ENCODE data around the gene UBE2I. TPM values are rescaled to one million over a fixed set of nuclear protein-coding genes. Genes with fewer than 3 reads are reported as not detected.

The UBE2I gene
- total and polyA plus RNA-seq, 2 of the 4 experiments (the other 2 are of a cell fraction), result 30.8 to 140 TPM

DNA sequence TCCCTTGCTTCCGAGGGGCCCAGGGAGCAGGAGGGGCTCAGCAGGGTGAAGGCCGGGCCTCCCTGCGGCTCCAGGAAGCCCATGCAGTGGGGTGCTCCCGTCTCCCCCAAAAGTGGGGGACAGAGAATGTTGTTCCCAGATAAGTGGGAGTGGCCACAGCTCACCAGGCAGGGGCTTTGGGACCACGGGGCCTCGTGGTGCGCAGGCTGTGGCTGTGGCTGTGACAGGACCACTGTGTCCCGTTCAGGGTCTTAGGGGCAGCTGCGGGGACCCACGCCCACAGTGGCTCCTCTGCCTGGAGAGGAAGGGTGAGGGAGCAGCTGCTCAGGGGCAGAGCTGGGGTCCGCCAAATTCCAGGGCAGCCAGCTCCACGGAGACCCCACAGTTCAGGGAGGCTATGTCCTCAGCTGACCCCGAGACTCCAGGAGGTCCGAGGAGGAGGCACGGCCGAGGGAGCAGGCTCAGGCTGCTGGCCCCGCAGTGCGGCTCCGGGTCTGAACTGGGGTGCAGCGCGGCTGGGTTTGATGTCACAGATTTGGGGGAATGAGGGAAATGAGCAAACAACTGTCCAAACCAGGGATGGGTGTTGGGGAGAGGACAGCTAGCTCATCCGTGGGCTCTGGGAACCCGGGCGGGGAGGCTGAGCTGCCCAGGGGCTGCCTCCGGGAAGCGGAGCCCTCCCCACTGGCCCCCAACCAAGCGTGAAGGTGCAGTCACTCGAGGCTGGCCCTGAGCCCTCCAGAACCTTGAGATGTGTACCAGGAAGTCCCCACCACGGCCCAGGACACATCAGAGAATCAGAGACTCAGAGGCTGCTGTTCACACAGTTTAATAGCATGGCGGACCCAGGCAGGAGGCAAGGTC lies 30.1 kb upstream of the UBE2I start:
- peaks cover 2% of the 10 kb centered on the region; the same call in 1 of the 2 replicates for H3K9me3 ChIP-seq (ENCODE audit: control insufficient read depth, insufficient read depth, low read length)
- H3K18ac ChIP-seq (ENCODE audit: low read depth, low read length), result no peak overlapping the region
- dilution Hi-C loops (cut with HindIII; ENCODE audit: low sequenced_read_pairs, unreplicated experiment), result no loop called here
- no peak overlapping the region for H2AK9ac ChIP-seq (replicated peaks; ENCODE audit: low read depth, low read length, poor library complexity)
- H4K91ac ChIP-seq (ENCODE audit: insufficient read depth, low read depth, low read length), result no peak overlapping the region
- H3K56ac ChIP-seq (ENCODE audit: extremely low read depth, insufficient read depth, low read length), result no peak overlapping the region
- no peaks in the 10 kb centered on the region for H3K9me1 ChIP-seq (ENCODE audit: insufficient read depth, low read length)
- no peak overlapping the region for H2AFZ ChIP-seq (replicated peaks; ENCODE audit: low read length, poor library complexity)
- no peaks in the 10 kb centered on the region for H3K79me1 ChIP-seq (ENCODE audit: low read depth in 1 of 2, low read length in 2 of 2)
- peaks cover 65% of the 10 kb centered on the region for H3K27me3 ChIP-seq (ENCODE audit: control insufficient read depth, insufficient read depth, low read length)
- no peak overlapping the region for H3K14ac ChIP-seq (replicated peaks; ENCODE audit: low read depth, low read length)
- H3K4me3 ChIP-seq (ENCODE audit: insufficient read depth, low read depth, low read length), result no peak overlapping the region
- intact Hi-C loops (cut with micrococcal nuclease), result no loop called here
- no peak overlapping the region for H4K5ac ChIP-seq (ENCODE audit: low read depth, low read length)
- no peak for DNase-seq
- no peak overlapping the region for H2BK5ac ChIP-seq (ENCODE audit: low read depth, low read length, poor library complexity, severe bottlenecking)
- H2BK15ac ChIP-seq (ENCODE audit: low read depth, low read length), result no peak overlapping the region
- no peak overlapping the region for H2BK120ac ChIP-seq (ENCODE audit: low read depth, low read length)
- H3K4me2 ChIP-seq (ENCODE audit: low read depth, low read length), result no peak overlapping the region
- H3K4ac ChIP-seq (ENCODE audit: low read depth, low read length), result no peak overlapping the region
- H3K27ac ChIP-seq (ENCODE audit: insufficient read depth, low read length), result no peak overlapping the region
- no TSS peak for BruUV-seq (replicated peaks)
- in situ Hi-C loops (cut with MboI; ENCODE audit: low sequenced_read_pairs), result no loop called here
- H3K4me1 ChIP-seq (ENCODE audit: control insufficient read depth, insufficient read depth, low read length), result no peaks in the 10 kb centered on the region
- H3K23ac ChIP-seq (ENCODE audit: low read depth, low read length), result no peak overlapping the region
- ChIA-PET POLR2A (ENCODE audit: unreplicated experiment) (no interaction called here), CTCF (no interaction called here)
- H2AK5ac ChIP-seq (ENCODE audit: low read depth, low read length), result no peak overlapping the region
- no peak overlapping the region for H4K8ac ChIP-seq (ENCODE audit: low read depth in 2 of 2, low read length in 2 of 2)
- no peak for ATAC-seq (ENCODE audit: low read depth)
- no peak overlapping the region for H3K9ac ChIP-seq (ENCODE audit: low read depth, low read length)
- TF ChIP-seq, protein P1, sequence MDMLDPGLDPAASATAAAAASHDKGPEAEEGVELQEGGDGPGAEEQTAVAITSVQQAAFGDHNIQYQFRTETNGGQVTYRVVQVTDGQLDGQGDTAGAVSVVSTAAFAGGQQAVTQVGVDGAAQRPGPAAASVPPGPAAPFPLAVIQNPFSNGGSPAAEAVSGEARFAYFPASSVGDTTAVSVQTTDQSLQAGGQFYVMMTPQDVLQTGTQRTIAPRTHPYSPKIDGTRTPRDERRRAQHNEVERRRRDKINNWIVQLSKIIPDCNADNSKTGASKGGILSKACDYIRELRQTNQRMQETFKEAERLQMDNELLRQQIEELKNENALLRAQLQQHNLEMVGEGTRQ (IDR thresholded peaks at IDR 0.05; ENCODE audit: low read depth, low read length), result no peak
- TF ChIP-seq FOS (IDR thresholded peaks at IDR 0.05; ENCODE audit: low read depth, low read length) (no peak), POLR2A (IDR thresholded peaks at IDR 0.05; ENCODE audit: low read depth, low read length) (no peak), MAFK (IDR thresholded peaks at IDR 0.05; ENCODE audit: low read depth, low read length) (no peak)
- no peak overlapping the region for H2BK20ac ChIP-seq (ENCODE audit: low read depth, low read length)
- WGBS, 2 experiments (ENCODE audit: extremely low coverage in 2 of 2, insufficient read length in 1 of 2), result 66% methylated on average over 12 of the region's 30 CpGs; no CpG with 5 or more reads in 1 of the 2 experiments
- no peaks in the 10 kb centered on the region for H3K36me3 ChIP-seq (ENCODE audit: control insufficient read depth, insufficient read depth, low read length)
- H4K20me1 ChIP-seq (ENCODE audit: insufficient read depth, low read length), result no peaks in the 10 kb centered on the region
